Body of pancreas (tissue), 4 donors: ENCODE data around the gene LDAH.

Source experiments
- POLR2A ChIP-seq, 3 donors: fragments of 450-650 bp; IDR thresholded peaks; one replicate each; pipeline ENCODE4 v1.6.1; 2016; ENCODE audit warnings: antibody characterized with exemption in 3 of 3, mild to moderate bottlenecking in 2 of 3
- TF ChIP-seq, protein P1 (sequence below), 7 experiments: fragments of 450-650 bp in 4 of 7; fragments of 200-600 bp in 3 of 7; sonication (generic) in 3 of 7; IDR thresholded peaks; one replicate each; pipeline ENCODE4 v1.5.1; 2016 to 2019; ENCODE audit warnings: antibody characterized with exemption in 7 of 7

DNA sequence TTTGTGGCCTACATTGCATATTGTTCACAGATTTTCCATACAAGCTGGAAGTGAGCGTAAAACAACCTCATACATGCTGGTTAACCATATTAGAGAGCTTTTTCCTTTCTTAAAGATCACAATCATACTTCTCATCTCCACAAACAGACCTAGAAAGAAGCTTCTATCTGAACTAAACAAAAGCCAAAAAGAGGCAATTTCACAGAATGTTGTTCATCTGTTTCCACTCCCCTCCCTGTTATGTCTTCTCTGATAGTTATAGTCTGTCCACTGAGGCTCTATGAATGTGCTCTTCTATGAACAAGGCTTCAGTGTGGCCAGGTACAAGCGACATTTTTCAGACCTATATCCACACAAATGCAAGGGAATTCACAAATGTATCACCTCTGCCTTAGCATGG is 63.4 kb downstream of the LDAH start:
- TF ChIP-seq, protein P1, sequence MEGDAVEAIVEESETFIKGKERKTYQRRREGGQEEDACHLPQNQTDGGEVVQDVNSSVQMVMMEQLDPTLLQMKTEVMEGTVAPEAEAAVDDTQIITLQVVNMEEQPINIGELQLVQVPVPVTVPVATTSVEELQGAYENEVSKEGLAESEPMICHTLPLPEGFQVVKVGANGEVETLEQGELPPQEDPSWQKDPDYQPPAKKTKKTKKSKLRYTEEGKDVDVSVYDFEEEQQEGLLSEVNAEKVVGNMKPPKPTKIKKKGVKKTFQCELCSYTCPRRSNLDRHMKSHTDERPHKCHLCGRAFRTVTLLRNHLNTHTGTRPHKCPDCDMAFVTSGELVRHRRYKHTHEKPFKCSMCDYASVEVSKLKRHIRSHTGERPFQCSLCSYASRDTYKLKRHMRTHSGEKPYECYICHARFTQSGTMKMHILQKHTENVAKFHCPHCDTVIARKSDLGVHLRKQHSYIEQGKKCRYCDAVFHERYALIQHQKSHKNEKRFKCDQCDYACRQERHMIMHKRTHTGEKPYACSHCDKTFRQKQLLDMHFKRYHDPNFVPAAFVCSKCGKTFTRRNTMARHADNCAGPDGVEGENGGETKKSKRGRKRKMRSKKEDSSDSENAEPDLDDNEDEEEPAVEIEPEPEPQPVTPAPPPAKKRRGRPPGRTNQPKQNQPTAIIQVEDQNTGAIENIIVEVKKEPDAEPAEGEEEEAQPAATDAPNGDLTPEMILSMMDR (IDR thresholded peaks at IDR 0.05), result no peak
- TF ChIP-seq POLR2A (IDR thresholded peaks at IDR 0.05), result no peak
